HepG2 (cell line): ENCODE measurements around the gene PPP1R27. TPM values are rescaled to one million over a fixed set of nuclear protein-coding genes. Genes with fewer than 3 reads are reported as not detected.

ENCODE experiments used
- ZFP62 ChIP-seq: sonication (generic); formaldehyde crosslinking; IDR thresholded peaks from 2 replicates; pipeline ENCODE4 v1.4.0; 2020; ENCODE audit warnings: missing genetic modification reagents
- ZNF326 ChIP-seq: sonication (generic); formaldehyde crosslinking; IDR thresholded peaks from 2 replicates; pipeline ENCODE4 v1.4.0; 2020; ENCODE audit warnings: missing genetic modification reagents, borderline replicate concordance
- ZNF746 ChIP-seq: sonication (generic); formaldehyde crosslinking; IDR thresholded peaks from 2 replicates; pipeline ENCODE4 v1.8.0; 2022; ENCODE audit warnings: mild to moderate bottlenecking, missing genetic modification reagents
- polyA plus RNA-seq, 8 experiments: library from polyadenylated mRNA; depleted of rRNA in 3 of 8; stranded (reverse) in 7 of 8; unstranded in 1 of 8; fragments of >200 nt; fragmentation: Illumina TruSeq in 4 of 8; extraction: Trizol in 4 of 8; gene quantifications; 2 replicates each; pipeline versions ENCODE4 v1.2.1 to v1.2.3, GENCODE V29; 2011 to 2016; ENCODE audit warnings: low read depth in 4 of 8, missing spikeins in 1 of 8, mixed read lengths in 1 of 8; ENCODE audit not compliant: insufficient read depth in 1 of 8
- total RNA-seq, 5 experiments: library from RNA; depleted of rRNA; stranded (reverse); fragments of >200 nt; fragmentation: Illumina TruSeq; extraction: Trizol; gene quantifications; 2 replicates each; pipeline ENCODE4 v1.2.3, GENCODE V29; 2016; ENCODE audit warnings: low read depth in 1 of 5
- TF ChIP-seq, protein P1 (sequence below): sonication (generic); formaldehyde crosslinking; IDR thresholded peaks from 2 replicates; pipeline ENCODE4 v1.5.0; 2020; ENCODE audit warnings: missing genetic modification reagents
- TF ChIP-seq, protein P2 (sequence below): sonication (generic); formaldehyde crosslinking; IDR thresholded peaks from 2 replicates; pipeline ENCODE4 v1.9.0; 2021; ENCODE audit warnings: missing genetic modification reagents, borderline replicate concordance
- TF ChIP-seq, protein P3 (sequence below): IDR thresholded peaks from 2 replicates; pipeline ENCODE4 v1.6.1; 2012; ENCODE audit warnings: low read length, improper control_type of control experiment
- TF ChIP-seq, protein P4 (sequence below): sonication (generic); formaldehyde crosslinking; IDR thresholded peaks from 2 replicates; pipeline ENCODE4 v1.5.1; 2020; ENCODE audit warnings: mild to moderate bottlenecking, missing genetic modification reagents, moderate library complexity
- TF ChIP-seq, protein P5 (sequence below): sonication (generic); formaldehyde crosslinking; IDR thresholded peaks from 2 replicates; pipeline ENCODE4 v1.9.0; 2021; ENCODE audit warnings: mild to moderate bottlenecking, missing genetic modification reagents

PPP1R27 gene
- total and polyA plus RNA-seq, 2 of the 13 experiments (the other 11 are each of a cell fraction or from before 2014, with no cell fraction given): 0.17 to 1.00 TPM

DNA sequence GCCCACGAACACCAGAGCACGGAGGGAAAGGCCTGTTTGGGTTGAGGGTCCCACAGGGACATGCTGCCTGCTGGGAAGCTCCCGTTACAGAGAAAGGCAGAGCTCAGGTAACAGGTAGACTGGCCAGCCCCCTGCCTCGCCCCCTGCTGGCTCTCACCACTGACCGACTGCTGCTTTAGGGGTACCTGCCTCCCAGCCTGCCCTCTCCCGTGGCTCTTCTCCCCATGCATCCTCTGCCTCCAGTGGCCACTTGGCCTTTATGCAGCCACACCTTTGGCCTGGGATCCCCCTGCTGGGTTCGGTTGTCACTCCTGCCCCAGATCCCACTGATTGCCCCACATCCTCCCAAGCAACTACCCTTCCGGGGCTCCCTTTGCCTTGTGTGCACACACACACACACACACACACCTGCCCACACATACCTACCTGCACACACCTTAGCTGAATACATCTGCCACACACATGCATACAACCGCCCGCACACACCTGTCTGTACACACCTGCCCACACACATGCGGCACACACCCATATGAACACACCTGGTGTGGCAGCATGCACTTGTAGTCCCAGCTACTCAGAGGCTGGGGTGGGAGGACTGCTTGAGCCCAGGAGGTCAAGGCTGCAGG lies 8.9 kb downstream of the PPP1R27 start (continued):
- TF ChIP-seq, protein P1, sequence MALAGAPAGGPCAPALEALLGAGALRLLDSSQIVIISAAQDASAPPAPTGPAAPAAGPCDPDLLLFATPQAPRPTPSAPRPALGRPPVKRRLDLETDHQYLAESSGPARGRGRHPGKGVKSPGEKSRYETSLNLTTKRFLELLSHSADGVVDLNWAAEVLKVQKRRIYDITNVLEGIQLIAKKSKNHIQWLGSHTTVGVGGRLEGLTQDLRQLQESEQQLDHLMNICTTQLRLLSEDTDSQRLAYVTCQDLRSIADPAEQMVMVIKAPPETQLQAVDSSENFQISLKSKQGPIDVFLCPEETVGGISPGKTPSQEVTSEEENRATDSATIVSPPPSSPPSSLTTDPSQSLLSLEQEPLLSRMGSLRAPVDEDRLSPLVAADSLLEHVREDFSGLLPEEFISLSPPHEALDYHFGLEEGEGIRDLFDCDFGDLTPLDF: no peak
- TF ChIP-seq ZFP62 (CRISPR knock-in tag) (no peak), ZNF326 (CRISPR knock-in tag) (no peak), ZNF746 (CRISPR knock-in tag) (no peak)
- TF ChIP-seq, protein P2, sequence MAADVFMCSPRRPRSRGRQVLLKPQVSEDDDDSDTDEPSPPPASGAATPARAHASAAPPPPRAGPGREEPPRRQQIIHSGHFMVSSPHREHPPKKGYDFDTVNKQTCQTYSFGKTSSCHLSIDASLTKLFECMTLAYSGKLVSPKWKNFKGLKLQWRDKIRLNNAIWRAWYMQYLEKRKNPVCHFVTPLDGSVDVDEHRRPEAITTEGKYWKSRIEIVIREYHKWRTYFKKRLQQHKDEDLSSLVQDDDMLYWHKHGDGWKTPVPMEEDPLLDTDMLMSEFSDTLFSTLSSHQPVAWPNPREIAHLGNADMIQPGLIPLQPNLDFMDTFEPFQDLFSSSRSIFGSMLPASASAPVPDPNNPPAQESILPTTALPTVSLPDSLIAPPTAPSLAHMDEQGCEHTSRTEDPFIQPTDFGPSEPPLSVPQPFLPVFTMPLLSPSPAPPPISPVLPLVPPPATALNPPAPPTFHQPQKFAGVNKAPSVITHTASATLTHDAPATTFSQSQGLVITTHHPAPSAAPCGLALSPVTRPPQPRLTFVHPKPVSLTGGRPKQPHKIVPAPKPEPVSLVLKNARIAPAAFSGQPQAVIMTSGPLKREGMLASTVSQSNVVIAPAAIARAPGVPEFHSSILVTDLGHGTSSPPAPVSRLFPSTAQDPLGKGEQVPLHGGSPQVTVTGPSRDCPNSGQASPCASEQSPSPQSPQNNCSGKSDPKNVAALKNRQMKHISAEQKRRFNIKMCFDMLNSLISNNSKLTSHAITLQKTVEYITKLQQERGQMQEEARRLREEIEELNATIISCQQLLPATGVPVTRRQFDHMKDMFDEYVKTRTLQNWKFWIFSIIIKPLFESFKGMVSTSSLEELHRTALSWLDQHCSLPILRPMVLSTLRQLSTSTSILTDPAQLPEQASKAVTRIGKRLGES: no peak
- TF ChIP-seq, protein P3, sequence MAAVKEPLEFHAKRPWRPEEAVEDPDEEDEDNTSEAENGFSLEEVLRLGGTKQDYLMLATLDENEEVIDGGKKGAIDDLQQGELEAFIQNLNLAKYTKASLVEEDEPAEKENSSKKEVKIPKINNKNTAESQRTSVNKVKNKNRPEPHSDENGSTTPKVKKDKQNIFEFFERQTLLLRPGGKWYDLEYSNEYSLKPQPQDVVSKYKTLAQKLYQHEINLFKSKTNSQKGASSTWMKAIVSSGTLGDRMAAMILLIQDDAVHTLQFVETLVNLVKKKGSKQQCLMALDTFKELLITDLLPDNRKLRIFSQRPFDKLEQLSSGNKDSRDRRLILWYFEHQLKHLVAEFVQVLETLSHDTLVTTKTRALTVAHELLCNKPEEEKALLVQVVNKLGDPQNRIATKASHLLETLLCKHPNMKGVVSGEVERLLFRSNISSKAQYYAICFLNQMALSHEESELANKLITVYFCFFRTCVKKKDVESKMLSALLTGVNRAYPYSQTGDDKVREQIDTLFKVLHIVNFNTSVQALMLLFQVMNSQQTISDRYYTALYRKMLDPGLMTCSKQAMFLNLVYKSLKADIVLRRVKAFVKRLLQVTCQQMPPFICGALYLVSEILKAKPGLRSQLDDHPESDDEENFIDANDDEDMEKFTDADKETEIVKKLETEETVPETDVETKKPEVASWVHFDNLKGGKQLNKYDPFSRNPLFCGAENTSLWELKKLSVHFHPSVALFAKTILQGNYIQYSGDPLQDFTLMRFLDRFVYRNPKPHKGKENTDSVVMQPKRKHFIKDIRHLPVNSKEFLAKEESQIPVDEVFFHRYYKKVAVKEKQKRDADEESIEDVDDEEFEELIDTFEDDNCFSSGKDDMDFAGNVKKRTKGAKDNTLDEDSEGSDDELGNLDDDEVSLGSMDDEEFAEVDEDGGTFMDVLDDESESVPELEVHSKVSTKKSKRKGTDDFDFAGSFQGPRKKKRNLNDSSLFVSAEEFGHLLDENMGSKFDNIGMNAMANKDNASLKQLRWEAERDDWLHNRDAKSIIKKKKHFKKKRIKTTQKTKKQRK: no peak
- TF ChIP-seq, protein P4, sequence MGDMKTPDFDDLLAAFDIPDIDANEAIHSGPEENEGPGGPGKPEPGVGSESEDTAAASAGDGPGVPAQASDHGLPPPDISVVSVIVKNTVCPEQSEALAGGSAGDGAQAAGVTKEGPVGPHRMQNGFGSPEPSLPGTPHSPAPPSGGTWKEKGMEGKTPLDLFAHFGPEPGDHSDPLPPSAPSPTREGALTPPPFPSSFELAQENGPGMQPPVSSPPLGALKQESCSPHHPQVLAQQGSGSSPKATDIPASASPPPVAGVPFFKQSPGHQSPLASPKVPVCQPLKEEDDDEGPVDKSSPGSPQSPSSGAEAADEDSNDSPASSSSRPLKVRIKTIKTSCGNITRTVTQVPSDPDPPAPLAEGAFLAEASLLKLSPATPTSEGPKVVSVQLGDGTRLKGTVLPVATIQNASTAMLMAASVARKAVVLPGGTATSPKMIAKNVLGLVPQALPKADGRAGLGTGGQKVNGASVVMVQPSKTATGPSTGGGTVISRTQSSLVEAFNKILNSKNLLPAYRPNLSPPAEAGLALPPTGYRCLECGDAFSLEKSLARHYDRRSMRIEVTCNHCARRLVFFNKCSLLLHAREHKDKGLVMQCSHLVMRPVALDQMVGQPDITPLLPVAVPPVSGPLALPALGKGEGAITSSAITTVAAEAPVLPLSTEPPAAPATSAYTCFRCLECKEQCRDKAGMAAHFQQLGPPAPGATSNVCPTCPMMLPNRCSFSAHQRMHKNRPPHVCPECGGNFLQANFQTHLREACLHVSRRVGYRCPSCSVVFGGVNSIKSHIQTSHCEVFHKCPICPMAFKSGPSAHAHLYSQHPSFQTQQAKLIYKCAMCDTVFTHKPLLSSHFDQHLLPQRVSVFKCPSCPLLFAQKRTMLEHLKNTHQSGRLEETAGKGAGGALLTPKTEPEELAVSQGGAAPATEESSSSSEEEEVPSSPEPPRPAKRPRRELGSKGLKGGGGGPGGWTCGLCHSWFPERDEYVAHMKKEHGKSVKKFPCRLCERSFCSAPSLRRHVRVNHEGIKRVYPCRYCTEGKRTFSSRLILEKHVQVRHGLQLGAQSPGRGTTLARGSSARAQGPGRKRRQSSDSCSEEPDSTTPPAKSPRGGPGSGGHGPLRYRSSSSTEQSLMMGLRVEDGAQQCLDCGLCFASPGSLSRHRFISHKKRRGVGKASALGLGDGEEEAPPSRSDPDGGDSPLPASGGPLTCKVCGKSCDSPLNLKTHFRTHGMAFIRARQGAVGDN: peak; percentile 20
- TF ChIP-seq, protein P5, sequence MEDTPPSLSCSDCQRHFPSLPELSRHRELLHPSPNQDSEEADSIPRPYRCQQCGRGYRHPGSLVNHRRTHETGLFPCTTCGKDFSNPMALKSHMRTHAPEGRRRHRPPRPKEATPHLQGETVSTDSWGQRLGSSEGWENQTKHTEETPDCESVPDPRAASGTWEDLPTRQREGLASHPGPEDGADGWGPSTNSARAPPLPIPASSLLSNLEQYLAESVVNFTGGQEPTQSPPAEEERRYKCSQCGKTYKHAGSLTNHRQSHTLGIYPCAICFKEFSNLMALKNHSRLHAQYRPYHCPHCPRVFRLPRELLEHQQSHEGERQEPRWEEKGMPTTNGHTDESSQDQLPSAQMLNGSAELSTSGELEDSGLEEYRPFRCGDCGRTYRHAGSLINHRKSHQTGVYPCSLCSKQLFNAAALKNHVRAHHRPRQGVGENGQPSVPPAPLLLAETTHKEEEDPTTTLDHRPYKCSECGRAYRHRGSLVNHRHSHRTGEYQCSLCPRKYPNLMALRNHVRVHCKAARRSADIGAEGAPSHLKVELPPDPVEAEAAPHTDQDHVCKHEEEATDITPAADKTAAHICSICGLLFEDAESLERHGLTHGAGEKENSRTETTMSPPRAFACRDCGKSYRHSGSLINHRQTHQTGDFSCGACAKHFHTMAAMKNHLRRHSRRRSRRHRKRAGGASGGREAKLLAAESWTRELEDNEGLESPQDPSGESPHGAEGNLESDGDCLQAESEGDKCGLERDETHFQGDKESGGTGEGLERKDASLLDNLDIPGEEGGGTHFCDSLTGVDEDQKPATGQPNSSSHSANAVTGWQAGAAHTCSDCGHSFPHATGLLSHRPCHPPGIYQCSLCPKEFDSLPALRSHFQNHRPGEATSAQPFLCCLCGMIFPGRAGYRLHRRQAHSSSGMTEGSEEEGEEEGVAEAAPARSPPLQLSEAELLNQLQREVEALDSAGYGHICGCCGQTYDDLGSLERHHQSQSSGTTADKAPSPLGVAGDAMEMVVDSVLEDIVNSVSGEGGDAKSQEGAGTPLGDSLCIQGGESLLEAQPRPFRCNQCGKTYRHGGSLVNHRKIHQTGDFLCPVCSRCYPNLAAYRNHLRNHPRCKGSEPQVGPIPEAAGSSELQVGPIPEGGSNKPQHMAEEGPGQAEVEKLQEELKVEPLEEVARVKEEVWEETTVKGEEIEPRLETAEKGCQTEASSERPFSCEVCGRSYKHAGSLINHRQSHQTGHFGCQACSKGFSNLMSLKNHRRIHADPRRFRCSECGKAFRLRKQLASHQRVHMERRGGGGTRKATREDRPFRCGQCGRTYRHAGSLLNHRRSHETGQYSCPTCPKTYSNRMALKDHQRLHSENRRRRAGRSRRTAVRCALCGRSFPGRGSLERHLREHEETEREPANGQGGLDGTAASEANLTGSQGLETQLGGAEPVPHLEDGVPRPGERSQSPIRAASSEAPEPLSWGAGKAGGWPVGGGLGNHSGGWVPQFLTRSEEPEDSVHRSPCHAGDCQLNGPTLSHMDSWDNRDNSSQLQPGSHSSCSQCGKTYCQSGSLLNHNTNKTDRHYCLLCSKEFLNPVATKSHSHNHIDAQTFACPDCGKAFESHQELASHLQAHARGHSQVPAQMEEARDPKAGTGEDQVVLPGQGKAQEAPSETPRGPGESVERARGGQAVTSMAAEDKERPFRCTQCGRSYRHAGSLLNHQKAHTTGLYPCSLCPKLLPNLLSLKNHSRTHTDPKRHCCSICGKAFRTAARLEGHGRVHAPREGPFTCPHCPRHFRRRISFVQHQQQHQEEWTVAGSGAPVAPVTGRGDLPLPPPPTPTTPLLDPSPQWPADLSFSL (CRISPR knock-in tag): no peak
